GM18870 (cell line): ENCODE results near the gene TUBGCP3.
"Not testable (repeated sequence)": the region's sequence is repeated elsewhere in the genome, so short reads cannot be mapped to it uniquely, and the experiment has no call there.

ENCODE experiments used
- ATAC-seq: cut with Tn5 transposase; IDR thresholded peaks from one replicate; pipeline ENCODE4 v1.9.1; 2021; ENCODE audit warnings: moderate library complexity; ENCODE audit not compliant: unreplicated experiment

Gene TUBGCP3

GRCh38 chr13:112485814-112486213 lies 102.1 kb downstream of the TUBGCP3 start:
- not testable (repeated sequence) for ATAC-seq

DNA sequence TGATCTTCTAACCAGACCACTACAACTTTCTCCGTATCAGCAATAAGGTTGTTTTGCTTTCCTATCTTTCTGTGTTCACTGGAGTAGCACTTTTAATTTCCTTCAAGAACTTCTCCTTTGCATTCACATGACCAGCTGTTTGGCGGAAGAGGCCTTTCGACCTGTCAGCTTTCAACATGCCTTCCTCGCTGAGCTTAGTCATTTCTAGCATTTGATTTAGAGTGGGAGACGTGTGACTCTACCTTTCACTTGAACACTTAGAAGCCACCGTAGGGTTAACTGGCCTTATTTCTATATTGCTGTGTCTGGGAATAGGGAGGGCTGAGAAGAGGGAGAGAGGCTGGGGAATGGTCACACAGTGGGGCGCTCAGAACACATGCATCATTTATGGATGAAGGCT lies 104.7 kb downstream of the TUBGCP3 start:
- ATAC-seq, result no peak

GRCh38 chr13:112481458-112481857 lies 106.5 kb downstream of the TUBGCP3 start:
- ATAC-seq, result no peak

DNA sequence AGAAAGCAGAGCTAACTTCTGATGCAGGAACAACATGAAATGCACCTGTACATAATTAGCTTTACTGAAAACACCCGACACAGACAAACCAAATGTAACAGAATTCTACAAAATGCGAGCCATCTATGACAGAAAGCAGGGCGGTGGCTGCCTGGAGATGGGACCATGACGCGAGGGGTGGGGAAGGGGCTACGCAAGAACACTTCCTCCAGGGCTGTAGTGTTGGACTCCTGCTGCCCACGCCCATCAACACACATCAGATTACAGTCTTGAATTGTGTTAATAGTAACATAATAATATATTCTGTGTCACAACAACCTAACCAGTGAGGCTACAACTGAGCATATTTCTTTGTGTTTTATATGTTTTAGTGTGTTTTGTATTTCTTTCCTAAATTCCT lies 108.6 kb downstream of the TUBGCP3 start:
- ATAC-seq, result no peak

DNA sequence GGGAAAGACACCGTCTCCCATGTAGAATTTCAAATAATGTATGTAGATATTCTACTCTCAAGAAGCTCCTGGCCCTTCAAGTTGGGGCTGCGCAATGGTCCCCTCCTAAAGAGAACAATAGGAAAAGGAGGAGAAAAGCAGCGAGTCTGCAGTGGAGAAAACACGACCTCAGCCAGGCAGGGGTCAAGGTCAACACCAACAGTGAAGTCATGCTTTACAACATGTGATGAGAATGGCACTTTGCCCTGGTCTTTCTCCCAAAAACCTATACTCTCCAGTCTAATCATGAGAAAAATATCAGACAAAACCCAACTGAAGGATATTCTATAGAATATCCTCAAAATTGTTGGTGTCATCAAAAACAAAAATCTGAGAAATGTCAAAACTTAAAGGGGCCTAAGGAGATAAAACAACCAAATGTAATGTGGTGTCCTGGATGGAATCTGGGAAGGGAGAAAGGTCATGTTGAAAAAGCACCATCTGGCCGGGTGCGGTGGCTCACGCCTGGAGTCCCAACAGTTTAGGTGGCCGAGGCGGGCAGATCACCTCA lies 110.8 kb downstream of the TUBGCP3 start:
- ATAC-seq, result no peak

GRCh38 chr13:112475889-112476288 lies 112.1 kb downstream of the TUBGCP3 start:
- ATAC-seq, result no peak

- ATAC-seq, result no peak
Measured at GRCh38 chr13:112474869-112475268, 113.1 kb downstream of the TUBGCP3 start.

DNA sequence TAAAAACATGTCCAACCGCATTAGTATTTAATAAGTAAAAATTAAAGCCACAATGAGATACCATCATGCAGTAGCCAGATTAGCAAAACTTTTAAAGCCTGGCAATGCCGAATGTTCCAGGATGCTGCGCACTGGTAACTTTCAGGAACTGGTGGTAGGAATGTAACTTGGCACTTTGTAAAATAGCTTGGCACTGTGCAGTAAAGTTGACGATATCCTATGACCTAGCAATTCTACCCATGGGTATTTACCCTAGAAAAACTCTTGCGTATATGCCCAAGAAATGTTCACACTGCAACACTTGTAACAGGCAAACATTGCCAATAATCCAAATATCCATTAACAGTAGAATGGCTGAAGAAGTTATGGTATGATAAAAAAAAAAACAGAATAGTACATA lies 114.1 kb downstream of the TUBGCP3 start:
- ATAC-seq, result no peak

GRCh38 chr13:112469071-112469745 lies 118.7 kb downstream of the TUBGCP3 start:
- ATAC-seq, result no peak

GRCh38 chr13:112468069-112468468 lies 119.9 kb downstream of the TUBGCP3 start:
- no peak for ATAC-seq

DNA sequence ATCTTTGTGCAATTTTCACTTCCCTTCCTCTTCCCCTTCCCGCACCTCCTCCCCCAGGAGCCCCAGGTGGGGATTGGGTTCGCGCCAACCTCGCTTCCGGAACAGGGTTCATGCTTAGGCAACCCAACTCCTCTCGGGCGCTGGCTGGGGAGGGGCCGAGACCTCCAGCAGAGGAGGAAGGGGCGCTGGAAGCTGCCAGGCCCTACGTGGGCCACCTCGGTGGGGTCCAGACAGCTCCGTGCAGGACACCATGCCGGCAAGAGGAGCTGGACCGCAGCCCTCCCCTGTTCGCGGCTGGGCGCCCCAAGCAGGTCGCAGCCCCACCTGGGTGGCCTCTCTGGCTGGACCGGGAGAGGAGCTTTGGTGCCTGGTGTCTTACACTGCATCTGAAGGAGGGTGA lies 120.7 kb downstream of the TUBGCP3 start:
- ATAC-seq, result no peak

GRCh38 chr13:112466132-112467058 lies 121.6 kb downstream of the TUBGCP3 start:
- ATAC-seq, result no peak

GRCh38 chr13:112465251-112466131 lies 122.5 kb downstream of the TUBGCP3 start:
- ATAC-seq, result no peak

DNA sequence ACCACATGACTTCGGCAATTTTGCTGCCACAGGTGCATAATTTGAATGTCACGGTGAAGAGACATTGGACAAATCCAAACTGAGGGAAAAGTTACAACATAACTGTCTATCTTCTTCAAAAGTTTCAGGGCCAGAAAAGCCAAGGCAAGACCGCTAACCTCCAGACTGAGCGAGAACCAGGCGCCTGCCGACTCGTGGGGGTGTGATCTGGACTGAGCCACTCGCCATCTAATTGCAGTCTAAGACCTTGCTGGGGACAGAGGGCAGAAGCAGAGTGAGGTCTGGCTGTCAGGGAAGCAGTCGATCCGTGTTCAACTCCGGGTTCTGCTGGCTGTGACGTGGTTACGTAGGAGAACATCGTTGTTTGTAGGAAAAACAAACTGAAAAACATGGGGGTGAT lies 123.2 kb downstream of the TUBGCP3 start:
- no peak for ATAC-seq

GRCh38 chr13:112462408-112462807 lies 125.5 kb downstream of the TUBGCP3 start:
- no peak for ATAC-seq

GRCh38 chr13:112457485-112457884 lies 130.5 kb downstream of the TUBGCP3 start:
- no peak for ATAC-seq

DNA sequence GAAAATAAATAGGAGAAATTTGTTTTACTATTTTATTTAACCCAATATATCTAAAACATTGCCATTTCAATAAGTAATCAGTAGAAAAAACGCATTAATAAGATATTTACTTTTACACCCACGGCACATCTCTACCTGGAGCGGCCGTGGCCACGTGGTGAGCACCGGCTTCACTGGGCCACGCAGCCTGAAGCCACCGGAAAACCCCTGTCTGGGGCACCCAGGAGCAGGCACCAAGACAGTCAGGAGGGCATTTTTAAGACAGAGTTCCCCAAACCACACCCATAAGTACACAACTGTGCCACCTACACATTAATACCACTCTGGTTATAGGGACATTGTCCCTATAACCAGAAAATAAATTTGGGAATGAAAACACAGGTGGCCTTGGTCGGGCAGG lies 130.9 kb downstream of the TUBGCP3 start:
- no peak for ATAC-seq

DNA sequence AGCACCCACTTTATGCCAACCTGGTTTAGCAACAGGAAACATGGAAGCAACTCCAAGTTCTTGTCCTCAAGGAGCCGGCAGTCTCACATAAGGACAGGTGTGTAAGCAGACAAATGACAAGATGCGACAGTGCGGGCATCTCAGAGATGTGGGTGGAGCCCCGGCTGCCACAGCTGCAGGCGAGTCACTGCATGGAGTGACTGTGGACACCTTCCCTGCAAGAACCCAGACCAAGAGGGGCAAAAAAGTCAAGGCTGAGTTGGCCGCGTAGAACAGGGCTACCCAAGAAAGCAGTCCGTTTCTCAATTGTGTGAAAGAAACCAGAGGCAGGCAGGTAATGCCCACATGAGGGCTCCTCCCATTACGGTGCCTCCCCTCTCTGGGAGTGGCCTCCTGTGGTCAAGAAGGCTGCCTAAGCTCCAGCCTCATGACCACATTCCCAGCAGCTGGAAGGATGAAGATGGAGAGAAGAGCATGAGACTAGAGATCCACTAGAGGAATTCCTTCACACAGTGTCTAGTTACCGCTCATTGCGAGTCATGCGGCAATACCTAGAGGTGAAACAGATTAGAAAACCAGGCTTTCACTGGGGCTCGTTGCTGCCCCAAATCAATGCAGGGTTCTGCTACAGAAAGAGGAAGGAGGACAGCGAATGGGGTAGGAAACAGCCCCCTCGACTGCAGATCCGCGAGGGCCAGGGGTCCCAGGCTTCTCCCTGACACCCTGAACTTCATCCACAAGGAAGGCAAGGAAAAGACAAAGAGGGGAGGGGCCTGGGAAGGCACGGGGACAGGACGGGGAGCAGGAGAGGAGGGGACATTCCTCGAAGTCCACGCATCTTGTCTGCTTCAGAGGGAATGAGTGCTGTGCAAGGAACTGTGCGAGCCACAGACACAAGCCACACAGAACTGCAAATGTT lies 131.6 kb downstream of the TUBGCP3 start:
- ATAC-seq, result no peak

- no peak for ATAC-seq
Measured at GRCh38 chr13:112455476-112456059, 132.4 kb downstream of the TUBGCP3 start.
